Measurements from ENCODE around the gene ATP1A2. TPM values are rescaled to one million over a fixed set of nuclear protein-coding genes. Genes with fewer than 3 reads are reported as not detected.

The ATP1A2 gene
- total RNA-seq = 100 to 1,000 TPM; 114 to 176 TPM
- long read RNA-seq, full-length matches to known transcripts = 22 of 102 reads
- long read RNA-seq, partial matches to known transcripts = 72 of 102 reads
- long read RNA-seq, other reads (novel, unspliced or antisense) = 8 of 102 reads

DNA sequence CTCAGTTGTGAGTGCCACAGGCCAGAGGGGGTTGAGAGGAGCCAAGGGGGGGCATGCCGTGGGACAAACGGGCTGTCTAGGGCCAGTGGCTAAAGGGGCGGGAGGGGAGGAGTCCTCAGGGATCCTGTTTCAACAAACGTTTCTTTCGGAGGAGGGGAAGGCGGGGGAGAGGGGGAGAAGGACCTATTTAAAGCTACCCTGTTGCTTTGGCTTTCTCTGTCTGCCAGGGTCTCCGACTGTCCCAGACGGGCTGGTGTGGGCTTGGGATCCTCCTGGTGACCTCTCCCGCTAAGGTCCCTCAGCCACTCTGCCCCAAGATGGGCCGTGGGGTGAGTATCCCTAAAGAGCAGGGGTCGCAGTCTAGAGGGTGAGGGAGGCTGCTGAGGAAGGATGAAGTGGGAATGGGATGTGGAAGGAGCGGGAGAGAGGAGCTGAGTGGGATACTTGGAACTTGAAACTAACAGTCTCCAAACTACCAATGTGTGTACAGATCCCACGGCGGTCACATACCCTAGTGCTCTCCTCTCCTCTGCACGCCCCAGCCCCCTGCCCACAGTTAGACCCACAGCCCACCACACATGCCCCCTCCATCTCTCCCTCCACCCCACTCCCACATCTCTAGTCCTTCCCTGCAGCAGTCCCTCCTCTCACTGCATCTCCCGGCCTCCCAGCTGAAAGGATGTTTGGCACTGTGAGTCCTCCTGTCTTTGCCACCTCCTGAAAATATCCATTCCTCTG, at the start of gene ATP1A2:
ATP1A2 (plus strand) TSS at position 215 of the 738 bp plus-strand sequence; CDS start at position 318, 103 bp downstream.
- DNase-seq = no peak
- intact Hi-C loops (cut with DNase I) = no loop called here

DNA sequence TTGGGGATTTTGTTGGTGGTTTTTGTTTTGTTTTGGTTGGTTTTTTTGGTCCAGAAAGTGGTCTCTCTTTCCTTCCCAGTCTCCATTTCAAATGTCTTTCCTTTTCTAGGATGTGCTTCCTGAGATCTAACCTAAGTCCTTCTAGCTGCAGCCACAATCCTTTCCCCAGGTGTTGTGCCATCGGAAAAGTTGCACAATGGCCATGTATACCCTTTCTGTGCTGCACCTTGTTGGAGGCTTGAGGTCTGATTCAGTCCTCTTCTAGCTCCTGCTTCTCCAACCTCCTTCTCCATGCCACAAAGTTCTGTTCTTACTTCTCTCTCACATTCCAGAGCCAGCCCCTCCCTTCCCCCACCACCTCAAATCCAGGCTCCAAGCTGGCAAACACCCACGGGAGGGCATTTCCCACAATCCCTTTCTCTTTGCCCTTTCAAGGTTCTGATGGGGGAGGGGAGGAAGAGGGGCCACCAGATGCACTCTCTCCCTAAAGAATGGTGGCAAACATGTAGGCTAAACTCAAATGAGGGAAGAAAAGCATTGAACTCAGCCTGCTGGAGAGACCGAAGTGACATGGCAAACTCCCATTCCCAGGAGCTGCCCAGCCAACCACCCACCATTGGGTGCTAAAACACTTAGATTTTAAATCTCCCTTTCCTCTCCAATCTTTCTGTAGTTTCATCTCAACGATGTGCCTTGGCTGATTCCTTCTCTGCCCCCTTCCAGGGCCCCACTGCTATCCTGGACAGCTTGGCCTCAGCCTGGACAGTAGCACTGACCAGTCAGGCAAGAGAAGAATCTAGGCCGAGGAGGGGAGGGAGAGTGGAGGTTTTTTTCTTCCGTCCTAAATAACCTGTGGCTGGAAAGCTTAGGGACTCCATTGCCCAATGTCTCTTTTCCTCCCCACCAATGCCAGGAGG, 48.5 kb upstream of the ATP1A2 start:
- intact Hi-C loops (cut with DNase I) = no loop called here
- DNase-seq (no peak), ATAC-seq (no peak)

More for the DNA sequence above, at the start of gene ATP1A2:
- ATAC-seq = peak; percentile 65 to 66

DNA sequence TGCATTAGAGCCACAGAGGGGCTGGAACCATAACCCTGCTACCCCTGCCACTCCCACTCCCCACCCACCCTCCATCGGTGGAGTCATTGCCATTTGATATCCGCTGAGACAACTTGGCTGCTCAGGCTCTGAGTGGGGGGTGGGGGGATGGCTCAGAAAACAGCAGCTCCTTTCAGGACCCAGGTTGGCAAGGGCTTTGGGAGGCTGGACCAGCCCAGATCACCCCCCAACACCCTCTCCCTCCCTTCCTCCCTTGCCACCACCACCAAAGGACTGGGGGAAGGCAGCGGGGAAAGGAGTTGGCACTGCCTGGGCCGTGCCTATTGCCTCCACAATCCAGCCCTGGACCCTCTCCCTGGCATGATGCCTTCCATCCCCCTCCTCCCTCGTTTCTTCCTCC, 47.3 kb upstream of the ATP1A2 start:
- intact Hi-C loops (cut with DNase I) = no loop called here
- no peak for ATAC-seq
- no peak for DNase-seq

DNA sequence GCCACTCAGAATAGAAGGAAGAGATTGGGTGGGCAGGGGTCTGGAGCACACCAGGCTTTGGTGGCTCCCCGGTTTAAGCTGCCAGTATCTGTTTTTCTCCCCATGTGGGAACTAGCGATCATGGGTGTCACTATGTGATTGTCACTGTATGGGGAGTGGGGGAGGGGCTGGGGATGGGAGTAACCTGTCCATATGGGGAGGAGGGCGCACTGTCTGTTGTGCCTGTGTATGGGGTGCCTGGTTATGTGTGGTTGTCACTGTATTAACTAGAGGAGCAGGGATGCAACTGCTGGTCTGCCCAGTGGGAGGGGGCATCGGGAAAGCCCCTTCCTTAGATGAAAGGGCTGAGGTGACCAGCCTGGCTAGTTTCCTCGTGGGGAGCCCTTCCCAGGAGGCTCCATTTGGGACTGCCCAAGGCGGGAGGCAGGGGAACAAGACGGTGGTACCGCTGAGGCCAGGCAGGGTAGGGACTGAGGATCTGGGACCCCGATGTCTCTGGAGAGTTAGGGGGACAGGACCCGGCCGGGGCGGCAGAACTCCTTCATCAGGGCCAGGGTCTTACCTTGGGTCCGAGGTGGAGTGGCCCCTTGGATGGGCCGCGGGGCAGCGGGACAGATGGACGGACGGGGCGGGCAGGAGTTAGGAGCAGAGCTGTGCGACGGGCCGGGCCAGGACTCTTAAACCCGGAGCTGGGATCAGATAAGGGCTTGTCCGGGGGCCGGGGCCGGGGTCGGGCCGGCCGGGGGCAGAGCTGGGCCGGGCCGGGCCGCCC, 45.9 kb upstream of the ATP1A2 start, which contains the start of gene KCNJ10:
KCNJ10 (minus strand) TSS at position 701 of the 772 bp plus-strand sequence. CDS start 27,628 bp downstream, outside the sequence.
- intact Hi-C loops (cut with DNase I) = no loop called here
- DNase-seq (no peak), ATAC-seq (peak in 1 of 2 donors; percentile 76)

DNA sequence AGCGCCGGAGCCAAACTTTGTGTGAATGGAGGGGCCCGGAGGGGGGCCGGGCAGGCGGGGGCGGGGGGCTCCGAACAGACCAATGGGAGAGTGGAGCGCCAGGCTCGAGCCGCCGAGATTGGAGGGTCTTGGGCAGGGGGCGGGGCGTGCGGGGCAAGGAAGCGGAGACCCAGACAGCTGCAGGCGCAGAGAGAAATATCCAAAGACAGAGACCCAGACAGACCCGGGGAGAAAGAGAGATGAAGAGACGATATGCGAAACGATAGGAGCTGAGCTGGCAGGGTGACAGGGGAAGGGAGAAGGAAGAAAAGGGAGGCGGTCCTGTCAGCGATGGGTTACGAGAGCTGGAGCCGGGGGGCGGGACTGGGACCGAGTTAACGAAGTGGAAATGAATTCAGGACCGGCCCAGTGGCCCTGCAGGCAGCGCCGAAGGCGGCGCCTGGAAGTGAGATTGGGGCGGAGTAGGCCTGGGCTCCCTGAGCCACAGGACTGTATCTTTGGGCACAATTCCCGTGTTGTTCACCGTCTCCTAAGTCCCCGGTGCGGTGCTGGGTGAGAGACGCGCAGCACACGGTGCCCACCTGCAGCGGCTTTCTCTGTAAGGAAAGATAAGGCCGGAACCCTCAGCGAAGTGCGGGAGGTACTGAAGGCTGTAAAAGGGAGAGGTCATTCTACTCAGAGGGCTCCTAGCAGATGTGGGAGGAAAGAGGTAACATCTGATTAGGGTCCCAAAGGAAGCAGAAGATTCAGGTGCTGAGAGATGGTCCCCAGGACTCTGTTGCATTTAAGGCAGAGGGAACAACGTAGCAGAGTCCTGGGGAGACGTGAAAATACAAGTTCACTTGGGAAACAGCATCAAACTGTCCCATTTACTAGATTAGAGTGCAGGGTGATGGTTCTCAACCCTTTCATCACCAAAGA, 45.1 kb upstream of the ATP1A2 start:
- intact Hi-C loops (cut with DNase I) = no loop called here
- ATAC-seq (peak; percentile 95 to 97), DNase-seq (peak; percentile 87)

DNA sequence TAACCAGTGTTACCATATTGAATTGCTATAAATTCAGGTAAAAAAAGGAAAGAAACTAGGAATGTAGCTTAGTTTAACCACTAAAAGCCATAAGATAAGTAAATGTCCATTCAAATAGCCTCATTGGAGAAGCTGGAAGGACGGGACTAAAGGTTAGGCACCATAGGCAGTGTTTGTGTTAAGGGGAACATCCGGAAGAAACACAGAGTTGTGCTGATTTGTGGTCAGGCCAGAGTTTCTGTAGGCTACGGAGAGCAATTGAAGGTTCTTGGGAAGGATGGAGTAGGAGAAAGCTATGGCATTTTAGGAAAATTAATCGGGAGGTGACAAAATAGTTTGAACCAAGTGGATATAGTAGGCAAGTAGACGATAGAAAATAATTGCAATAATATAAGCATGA, 44.3 kb upstream of the ATP1A2 start:
- intact Hi-C loops (cut with DNase I) = no loop called here
- ATAC-seq = no peak
- no peak for DNase-seq

DNA sequence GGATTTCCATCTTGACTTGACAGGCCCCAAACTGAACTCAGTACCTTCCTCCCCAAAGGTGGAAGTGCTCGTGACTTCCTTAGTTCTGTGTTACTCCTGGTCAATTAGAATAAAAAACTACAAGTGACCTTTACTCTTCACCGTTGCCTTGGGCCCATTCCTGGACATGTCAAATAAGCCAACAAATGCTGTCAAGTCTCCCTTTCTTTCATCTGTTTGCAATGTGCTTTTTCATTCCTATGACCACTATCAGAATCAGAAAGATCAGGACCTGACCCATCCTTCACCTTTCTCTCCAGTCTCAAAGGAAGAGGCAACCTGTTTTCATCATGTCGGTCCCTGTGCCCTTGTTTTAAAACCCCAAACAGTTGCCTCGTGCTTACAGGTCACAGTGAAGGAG, 40.7 kb upstream of the ATP1A2 start:
- intact Hi-C loops (cut with DNase I) = no loop called here
- DNase-seq = no peak
- ATAC-seq = no peak

DNA sequence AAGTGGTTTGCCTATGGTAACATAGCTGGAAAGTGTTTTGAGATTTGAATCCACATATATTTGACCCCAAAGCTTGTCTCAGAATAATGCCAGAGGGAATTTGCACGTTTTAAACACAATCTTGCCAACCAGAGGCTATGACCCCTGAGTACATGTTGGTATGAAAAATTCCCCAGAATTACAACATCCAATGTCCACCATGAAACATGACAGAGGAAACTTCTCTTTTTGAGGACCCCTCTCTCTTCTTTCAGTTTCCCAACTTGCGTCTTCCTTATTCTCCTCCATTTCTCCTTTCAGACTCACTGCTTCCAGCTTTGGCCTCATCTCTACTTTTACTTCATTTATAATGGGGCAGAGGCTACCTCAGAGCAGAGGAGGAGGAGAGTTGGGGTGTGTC, 39.7 kb upstream of the ATP1A2 start:
- no peak for DNase-seq
- intact Hi-C loops (cut with DNase I) = no loop called here
- no peak for ATAC-seq

DNA sequence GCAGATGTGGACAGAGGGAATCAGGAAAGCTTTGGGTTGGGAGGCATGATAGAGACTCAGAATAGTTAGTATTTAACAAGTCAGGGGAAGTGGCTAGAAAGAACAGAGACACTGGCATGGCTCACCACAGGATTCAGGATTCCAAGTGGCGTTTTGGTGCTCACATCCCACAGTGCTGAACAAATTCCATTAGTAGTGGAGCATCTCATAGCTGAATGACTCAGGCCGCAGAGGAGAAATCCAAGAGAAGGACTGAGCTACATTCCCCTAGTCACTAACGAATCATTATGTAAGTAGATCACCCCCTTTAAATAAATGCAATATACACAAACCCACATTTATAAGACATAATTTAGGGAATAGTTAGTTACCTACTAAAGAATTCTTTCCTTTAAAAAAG, 39.3 kb upstream of the ATP1A2 start:
- DNase-seq (no peak), ATAC-seq (no peak)
- intact Hi-C loops (cut with DNase I) = no loop called here

DNA sequence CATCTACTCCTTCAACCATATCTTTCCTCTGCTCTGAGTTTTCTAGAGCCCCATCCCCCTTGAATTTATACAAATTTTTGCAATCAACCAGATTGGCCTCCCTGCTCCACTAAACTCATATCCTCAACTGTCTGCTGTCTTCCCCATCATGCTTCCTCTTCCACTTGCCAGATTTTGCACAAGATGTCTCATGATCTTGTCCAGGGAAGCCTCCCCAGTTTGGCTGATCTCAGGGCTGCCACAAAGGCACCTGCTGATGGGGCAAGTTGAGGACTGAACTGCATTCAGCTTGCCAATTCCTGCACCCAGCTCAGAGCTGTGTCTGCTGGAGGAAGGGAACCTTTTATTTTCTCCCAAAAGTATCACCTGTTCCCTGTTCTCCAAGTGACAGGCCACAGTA, 38.1 kb upstream of the ATP1A2 start:
- intact Hi-C loops (cut with DNase I) = no loop called here
- DNase-seq (no peak), ATAC-seq (no peak)

DNA sequence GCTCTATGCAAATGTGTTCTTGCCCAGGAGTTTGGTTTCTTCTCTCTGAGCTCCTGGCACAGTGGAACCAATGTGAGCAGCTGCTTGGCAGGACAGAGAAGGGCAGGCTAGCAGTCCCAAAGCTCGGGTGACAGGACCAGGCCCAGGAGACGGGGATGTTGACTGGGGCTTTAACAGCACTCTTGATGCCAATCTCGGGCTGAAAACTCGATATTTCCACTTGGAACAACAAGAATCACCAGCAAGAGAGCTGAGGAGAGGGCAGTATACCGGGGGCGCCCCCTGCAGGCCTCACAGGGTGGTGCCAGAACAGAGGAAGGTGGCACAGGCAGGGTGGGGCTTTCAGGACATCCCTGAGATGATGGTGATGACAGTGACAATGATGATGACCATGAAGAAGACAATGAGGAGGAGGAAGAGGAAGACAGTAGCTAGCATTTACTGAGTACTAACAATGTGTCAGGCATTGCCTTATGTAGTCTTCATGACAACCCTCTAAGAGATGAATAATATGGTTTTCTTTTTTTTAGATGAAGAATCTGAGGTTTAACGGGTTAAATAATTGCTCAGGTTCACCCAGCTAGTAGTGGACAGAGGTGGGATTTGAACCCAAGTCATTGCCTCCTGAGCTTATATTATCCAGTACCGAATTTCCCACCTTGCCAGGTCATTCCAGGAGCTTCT, 36.9 kb upstream of the ATP1A2 start:
- intact Hi-C loops (cut with DNase I) = no loop called here
- ATAC-seq (peak; percentile 34 to 39), DNase-seq (no peak)

DNA sequence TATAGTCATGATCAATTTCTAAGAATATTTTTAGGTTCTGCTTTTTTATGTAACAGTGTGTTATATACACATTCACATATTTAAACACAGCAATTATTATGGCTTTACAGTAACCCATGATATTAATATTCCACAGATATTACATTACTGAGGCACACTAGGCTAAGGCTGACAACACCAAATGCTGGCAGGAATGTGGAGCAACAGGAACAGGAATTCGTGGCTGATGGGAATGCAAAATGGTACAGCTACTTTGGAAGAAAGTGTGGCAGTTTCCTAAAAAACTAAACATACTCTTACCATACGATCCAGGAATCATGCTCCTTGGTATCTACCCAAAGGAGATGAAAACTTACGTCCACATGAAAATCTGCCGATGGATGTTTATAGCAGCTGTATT, 36.1 kb upstream of the ATP1A2 start:
- DNase-seq (no peak), ATAC-seq (no peak)
- intact Hi-C loops (cut with DNase I) = no loop called here

DNA sequence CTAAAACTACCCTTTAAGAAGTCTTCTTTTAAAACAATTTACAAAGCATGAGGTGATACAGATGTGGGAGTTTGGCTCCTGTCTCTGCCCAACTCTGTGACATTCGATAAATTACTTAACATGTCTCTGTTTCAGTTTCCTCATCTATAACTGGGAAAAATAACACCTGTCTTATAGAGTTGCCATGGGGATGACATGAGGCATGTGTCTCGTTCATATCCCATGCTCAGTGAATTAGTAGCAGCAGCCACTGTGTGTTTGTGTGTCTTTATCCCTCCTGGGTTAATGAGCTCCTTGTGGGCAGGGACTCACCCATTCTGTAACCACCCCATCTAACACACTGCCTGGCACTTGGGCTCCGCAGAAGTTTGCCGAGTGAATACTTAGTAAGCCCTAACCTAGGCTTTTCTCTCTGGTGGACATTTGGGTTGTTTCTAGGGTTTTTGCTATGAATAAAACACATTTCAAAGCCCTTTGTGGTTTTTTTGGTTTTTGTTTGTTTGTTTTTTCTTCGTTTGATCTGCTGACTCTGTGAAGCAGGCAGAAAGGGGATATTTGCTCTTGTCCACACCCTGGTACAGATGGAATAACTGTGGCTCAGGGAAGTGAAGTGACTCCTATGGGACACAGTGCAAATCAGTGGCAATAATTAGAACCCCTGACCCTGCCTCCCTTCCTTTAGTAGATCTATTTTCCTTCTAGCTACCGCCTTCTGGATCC, 35.0 kb upstream of the ATP1A2 start:
- no peak for ATAC-seq
- intact Hi-C loops (cut with DNase I) = loop anchor here in 1 of 2 donors (10.0 kb wide), 1 partner anchor 294 kb away; no protein-coding TSS in a partner anchor
- no peak for DNase-seq

DNA sequence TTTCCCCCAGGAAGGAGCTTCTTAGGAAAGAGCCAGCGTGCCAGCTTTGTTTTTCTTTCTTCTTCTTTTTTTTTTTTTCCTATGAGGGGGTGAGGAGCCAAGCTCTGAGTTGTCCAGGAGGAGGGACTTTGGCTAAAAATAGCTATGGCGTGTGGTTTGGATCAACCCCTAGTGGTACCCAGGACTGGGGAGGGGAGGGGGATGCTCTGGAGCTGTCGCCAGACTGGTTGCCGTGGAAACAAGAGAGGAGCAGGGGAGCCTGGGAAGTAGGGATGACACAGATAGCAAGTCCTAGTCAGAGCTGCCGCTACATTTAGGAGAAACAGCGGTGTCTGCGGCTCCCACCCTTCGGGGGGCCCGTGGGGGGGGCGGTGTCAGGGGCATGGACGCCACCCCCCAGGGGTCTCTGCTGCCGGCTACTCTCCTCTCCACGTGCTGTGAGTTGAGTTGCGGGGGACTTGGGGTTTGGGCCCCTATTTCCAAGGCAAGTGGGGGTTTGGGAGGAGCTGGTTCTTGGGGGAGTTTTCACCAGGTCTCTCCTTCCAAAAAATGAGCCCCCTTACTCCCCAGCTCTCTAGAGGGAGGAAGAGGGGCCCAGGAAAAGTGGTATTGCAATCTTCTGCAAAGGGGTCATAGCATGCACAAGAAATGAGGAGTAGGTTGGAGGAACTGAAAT, 34.2 kb upstream of the ATP1A2 start, which contains the start of gene KCNJ9:
KCNJ9 (plus strand) TSS at position 278 of the 676 bp plus-strand sequence. CDS start 2,493 bp downstream, outside the sequence.
- DNase-seq (no peak), ATAC-seq (no peak)
- intact Hi-C loops (cut with DNase I) = loop anchor here in 1 of 2 donors (10.0 kb wide), 1 partner anchor 293 kb away; no protein-coding TSS in a partner anchor

DNA sequence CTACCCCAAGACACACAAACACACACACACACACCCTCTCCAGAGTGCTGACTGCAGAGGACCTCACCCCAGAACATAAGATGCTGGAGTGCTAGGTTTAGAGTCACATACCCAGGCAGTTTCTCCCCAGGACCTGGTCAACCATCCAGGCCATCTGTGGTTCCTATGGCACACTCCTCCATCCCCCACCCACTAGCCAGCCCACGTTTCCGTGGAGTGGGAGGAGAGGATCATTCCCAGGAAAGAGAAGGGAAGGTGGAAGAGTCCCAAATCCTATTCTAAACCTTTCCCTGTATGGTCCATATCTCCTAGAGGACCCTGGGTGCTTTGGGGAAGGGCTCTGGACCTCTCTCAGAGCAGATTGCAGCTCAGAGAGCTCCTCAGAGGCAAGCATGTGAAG, 33.1 kb upstream of the ATP1A2 start:
- DNase-seq (no peak), ATAC-seq (no peak)
- intact Hi-C loops (cut with DNase I) = loop anchor here (1.0 to 10.0 kb wide), 2 partner anchors 34 to 292 kb away; no protein-coding TSS in a partner anchor

DNA sequence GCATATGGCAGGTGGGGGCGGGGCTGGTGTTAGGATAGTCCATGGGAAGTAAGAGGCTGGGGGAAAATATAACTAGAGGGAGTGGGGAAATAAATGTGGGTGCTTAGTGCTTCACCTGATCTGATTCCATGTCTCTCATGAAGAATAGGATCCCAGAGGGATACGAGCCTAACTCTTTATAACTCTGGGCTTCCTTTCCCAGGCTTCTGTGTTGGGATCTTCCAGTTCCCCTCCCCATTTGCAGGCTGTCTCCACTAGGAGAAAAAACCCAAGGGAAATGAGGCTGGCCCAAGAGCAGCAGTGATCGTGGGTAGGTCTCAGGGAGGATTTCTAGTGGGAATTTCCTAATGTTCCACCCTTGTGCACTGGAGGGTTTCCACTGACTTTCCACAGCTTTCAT, 32.6 kb upstream of the ATP1A2 start:
- ATAC-seq (no peak), DNase-seq (no peak)
- intact Hi-C loops (cut with DNase I) = loop anchor here (1.0 to 10.0 kb wide), 2 partner anchors 35 to 292 kb away; no protein-coding TSS in a partner anchor
